HG02870 (cell line): ENCODE data around the gene HMCN2.

Source experiments
- ATAC-seq: cut with Tn5 transposase; IDR thresholded peaks from one replicate; pipeline ENCODE4 v1.9.1; 2021; ENCODE audit warnings: mild to moderate bottlenecking, moderate library complexity; ENCODE audit not compliant: unreplicated experiment

Gene HMCN2

GRCh38 chr9:130288926-130289690 is 23.5 kb downstream of the HMCN2 start:
- no peak for ATAC-seq

DNA sequence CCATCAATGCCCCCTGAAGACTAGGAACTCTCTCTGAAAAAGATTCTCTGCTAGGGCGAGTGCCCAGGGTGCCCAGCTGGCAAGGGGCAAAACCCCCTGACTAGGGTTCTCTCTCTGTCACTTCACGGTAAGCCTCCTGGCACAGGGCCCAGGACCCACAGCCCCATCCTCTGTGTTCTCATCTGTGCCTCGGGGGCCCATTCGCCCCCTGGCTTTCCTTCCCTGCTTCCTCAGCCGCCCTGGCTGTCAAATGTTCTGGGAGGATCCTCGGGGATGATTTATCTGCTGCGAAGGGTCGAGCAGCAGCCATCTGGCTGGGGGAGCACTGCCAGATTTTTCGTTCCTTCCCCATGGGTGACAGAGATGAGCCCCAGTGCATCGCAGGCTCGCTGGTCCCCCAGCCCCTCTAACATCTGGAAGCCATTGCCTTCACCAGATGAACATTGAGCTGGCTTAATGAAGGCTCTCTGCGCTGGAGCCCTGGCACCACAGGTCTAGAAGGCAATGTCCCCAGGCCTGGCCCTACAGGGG is 24.2 kb downstream of the HMCN2 start:
- no peak for ATAC-seq

DNA sequence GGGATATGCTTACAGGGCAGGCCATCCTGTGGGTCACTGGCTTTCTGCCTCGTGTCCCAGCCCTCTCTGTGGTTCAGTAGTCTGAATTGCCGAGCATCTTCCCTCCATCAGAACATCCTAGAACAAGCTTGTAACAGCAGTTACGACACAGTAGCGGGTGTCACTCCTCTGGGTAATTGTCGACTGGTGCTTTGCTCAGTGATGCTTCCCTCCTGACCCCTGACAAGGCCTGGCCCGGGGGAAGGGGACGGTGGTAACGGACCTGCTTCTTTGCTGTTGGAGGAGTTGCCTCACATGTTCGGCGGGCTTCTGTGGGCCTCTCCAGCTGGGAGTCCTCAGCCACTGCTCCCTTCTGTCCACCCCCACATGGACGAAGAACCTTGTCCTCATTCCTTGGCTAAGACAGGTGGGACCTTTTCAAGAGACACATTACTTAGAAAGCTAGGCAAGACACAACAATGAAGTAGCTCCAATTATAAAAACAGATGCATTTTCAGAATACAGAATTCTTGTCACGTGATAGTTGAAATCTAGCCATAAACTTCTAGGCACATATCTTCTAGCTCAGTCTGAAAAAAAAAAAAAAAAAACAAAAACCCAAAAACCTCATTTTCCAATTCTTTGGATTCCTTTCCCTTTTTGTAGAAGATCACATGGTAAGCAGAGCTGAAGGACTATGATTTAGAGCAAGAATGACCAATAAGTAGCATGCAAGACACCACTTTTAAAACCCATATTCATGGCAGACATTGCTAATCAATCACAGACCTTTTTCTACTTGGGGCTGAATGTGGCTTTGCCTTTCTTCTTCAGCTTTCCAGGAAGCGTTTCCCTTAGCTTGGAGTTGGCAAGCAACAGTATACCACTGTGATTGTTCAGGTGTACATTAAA is 25.0 kb downstream of the HMCN2 start:
- ATAC-seq, result no peak

- ATAC-seq, result no peak
Observed at GRCh38 chr9:130291474-130291873, 25.9 kb downstream of the HMCN2 start.

DNA sequence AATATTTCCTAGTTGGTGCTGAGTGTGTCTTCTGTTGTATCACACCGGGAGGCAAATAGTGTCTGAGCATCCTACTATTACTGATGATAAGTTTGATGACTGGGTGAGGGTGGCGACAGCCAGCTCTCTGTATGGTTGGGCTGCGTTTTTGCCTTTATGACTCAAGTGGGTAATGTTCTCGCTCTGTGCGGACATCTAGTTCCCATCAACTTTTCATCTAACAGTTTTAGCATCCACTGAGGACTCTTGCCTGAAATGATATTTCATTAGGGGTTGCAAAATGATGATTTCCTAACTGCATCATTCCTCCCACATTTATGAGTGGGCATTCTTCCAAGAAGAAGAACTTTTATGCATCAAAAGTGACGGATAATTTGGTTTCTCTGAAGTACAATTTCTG is 26.5 kb downstream of the HMCN2 start:
- ATAC-seq, result no peak

- no peak for ATAC-seq
Observed at GRCh38 chr9:130294664-130295063, 29.1 kb downstream of the HMCN2 start.

- no peak for ATAC-seq
Observed at GRCh38 chr9:130295431-130295830, 29.9 kb downstream of the HMCN2 start.

DNA sequence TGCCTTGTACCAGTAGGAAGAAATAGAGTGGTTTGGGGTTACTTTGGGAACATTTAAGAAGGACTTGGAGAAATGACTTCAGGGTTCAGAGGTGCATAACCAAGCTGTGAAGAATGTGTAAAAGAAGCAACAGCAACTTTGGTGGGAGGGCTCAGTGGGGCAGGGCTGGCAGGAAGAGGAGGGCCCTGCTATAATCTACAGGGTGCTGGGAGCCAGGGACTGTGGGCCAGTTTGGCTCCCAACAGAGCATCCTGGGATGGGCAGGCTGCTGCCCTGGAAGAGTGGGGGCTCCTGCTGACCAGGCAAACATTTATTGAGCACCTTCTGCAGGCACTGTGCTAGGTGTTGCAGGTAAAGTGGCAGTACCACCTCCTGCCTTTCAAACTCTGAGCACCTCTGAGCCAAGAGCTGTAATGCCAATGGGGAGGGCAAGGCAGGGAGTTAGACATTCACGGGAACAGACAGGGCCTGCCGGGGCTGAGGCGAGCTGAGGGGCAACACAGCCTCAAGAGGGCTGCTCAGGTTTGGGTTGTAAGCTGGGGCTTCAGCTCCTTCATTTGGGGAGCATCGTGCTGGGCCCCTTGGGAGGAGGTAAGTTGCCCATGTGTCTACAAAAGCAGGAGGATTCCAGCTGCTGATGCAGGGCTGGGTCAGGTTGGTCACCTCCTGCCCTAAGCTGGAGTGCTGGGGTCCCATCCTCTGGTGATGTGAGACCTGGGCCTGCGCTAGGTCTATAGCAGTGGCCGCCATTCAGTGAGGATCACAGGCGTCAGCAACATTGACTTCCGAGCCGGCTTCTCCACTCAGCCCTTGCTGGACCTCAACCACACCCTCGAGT is 30.6 kb downstream of the HMCN2 start:
- no peak for ATAC-seq

- no peak for ATAC-seq
Observed at GRCh38 chr9:130296783-130297055, 31.2 kb downstream of the HMCN2 start.

- ATAC-seq, result no peak
Observed at GRCh38 chr9:130297371-130297770, 31.8 kb downstream of the HMCN2 start.

- ATAC-seq, result no peak
Observed at GRCh38 chr9:130298662-130299279, 33.2 kb downstream of the HMCN2 start.

- ATAC-seq, result no peak
Observed at GRCh38 chr9:130299785-130300615, 34.4 kb downstream of the HMCN2 start.

GRCh38 chr9:130300739-130301138 is 35.2 kb downstream of the HMCN2 start:
- ATAC-seq, result no peak

DNA sequence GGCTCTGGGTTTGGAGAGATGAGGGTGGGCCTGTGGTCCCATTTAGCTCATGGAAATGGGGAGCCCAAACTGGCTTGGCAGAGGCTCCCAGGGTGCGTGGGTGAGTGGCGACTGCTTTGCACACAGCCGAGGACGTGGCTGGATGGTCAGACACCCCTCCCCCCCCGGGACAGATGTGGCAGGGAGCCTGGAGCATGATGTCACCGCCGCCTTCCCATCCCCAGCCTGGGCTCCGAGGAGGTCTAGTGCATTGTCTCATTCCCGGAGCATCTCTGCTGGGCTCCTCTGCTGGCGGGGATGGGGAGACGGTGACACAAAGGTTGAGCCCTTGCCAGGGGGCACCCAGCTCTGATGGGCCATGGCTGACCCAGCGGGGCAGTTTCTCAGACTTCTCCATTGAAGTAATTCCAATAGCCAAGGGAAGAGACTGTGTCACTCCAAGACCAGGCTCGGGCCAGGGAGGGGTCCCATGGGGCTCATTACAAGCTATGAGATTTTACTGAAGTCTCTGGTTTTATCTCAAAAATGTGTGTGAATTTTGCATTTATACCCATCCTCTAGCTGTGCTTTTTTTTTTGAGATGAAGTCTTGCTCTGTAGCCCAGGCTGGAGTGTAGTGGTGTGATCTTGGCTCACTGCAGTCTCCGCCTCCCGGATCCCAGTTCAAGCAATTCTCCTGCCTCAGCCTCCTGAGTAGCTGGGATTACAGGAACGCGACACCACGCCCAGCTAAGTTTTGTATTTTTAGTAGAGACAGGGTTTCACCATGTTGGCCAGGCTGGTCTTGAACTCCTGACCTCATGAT is 36.1 kb downstream of the HMCN2 start:
- no peak for ATAC-seq

DNA sequence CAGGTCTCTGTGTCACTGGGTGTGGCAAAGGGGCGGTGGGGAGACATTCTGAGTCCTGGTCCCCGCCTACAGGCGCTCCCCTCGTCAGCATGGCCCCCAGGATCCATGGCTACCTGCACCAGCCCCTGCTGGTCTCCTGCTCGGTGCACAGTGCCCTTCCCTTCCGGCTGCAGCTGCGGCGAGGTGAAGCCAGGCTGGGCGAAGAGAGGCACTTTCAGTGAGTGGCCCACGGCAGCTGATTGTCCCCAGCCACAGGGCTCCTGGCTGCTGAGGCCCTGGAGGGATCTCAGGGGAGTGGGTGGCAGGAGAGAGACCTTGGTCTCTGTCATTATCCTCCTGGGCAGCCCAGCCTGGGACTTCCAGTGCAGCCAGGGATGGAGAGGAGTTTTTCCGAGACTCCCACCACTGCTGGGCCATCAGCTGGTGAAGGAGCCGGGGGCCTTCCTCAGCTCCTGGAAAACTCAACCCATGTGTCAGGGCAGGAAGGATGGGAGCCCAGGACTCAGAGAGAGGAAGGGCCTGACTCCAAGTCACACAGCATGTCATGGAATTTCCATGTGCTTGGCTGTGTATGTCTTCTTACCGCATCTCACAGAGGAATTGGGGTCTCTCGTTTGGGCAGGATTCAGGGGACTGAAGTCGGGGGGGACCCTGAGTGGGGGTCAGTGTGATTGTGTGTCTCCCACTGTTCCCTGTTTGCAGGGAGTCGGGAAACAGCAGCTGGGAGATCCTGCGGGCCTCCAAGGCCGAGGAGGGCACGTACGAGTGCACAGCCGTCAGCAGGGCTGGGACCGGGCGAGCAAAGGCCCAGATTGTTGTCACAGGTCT is 37.4 kb downstream of the HMCN2 start:
- ATAC-seq, result no peak

GRCh38 chr9:130303613-130304055 is 38.1 kb downstream of the HMCN2 start:
- ATAC-seq, result no peak

DNA sequence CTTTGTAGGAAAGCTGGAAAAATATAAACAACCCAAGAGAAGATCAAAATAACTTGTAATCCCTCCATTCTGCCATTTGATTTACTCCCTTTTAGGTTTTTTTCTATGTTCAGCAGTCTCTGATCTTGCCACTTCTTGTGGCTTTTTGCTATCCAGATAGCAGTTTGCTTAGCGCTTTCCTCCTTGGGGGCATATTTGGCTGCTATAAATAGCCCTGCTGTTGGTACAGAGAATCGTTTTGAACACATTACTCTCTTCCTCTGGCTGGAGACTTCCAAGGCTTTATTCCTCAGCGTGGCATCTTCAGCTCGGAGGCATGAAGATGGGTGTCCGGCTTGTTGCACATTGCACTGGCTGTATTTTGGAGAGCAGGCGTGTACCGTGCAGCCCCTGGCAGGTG is 38.6 kb downstream of the HMCN2 start:
- ATAC-seq, result no peak

DNA sequence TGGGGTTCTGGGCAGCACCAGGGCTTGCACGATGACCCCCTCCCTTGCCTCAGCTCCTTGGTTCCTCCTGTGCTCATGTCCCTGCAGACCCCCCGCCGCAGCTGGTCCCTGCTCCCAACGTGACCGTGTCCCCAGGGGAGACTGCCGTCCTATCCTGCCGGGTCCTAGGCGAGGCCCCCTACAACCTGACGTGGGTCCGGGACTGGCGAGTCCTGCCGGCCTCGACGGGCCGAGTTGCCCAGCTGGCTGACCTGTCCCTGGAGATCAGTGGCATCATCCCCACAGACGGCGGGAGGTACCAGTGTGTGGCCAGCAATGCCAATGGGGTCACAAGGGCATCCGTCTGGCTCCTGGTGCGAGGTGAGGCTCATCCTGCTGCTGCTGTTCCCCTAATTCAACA is 39.1 kb downstream of the HMCN2 start:
- ATAC-seq, result no peak
